ENCODE measurements around the gene SDK1. TPM values are rescaled to one million over a fixed set of nuclear protein-coding genes. Genes with fewer than 3 reads are reported as not detected.

The SDK1 gene
- total RNA-seq, 4 donors from 2014 or later = 2.0 to 9.3 (median 3.8) TPM

DNA sequence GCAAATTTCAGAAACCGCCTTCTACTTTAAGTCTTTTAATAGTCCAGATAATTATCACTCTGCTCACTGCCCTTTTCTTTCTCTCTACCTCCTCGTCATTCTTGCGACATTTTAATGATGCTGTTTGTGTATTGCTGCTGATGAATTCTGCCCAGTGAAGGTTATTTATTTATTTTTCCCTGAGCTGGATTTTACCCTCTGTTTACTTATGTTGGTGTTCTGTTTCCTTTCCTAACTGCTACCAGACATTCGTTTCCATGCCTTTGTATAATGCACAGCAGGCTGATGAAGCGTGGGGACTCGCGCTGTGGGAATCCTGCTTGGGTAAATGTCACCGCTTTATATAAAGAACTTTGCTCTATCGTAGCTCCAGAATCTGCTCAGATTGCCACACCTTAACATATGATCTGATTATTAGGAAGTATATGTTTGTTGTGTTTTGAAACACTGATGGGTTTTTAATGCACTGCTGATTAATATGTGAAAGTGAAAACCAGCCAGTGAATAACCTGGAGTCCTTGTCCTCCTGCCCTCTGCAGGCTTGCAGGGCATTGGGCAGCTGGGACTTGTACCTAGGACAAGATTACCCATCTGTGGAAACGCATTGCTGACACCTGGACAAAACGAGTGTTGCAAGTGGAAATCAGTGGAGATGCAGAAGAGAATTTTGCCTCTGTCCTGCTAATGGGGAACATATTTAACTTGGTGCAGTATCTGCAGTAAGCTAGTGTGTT is 291.5 kb downstream of the SDK1 start:
- intact Hi-C loops (cut with DNase I) = no loop called here
- Histone ChIP-seq H3K27me3 (no peaks in the 10 kb centered on the region), H3K27ac (no peak overlapping the region), H3K4me3 (no peak overlapping the region), H3K36me3 (no peaks in the 10 kb centered on the region), H3K9me3 (no peaks in the 10 kb centered on the region), H3K4me1 (no peaks in the 10 kb centered on the region)
- TF ChIP-seq, protein P1, sequence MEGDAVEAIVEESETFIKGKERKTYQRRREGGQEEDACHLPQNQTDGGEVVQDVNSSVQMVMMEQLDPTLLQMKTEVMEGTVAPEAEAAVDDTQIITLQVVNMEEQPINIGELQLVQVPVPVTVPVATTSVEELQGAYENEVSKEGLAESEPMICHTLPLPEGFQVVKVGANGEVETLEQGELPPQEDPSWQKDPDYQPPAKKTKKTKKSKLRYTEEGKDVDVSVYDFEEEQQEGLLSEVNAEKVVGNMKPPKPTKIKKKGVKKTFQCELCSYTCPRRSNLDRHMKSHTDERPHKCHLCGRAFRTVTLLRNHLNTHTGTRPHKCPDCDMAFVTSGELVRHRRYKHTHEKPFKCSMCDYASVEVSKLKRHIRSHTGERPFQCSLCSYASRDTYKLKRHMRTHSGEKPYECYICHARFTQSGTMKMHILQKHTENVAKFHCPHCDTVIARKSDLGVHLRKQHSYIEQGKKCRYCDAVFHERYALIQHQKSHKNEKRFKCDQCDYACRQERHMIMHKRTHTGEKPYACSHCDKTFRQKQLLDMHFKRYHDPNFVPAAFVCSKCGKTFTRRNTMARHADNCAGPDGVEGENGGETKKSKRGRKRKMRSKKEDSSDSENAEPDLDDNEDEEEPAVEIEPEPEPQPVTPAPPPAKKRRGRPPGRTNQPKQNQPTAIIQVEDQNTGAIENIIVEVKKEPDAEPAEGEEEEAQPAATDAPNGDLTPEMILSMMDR (IDR thresholded peaks at IDR 0.05) = no peak
- no peak for TF ChIP-seq POLR2A (IDR thresholded peaks at IDR 0.05)
- DNase-seq = no peak
- 50 to 72% methylated on average over 10 to 11 of the region's 11 CpGs for WGBS, 2 donors

DNA sequence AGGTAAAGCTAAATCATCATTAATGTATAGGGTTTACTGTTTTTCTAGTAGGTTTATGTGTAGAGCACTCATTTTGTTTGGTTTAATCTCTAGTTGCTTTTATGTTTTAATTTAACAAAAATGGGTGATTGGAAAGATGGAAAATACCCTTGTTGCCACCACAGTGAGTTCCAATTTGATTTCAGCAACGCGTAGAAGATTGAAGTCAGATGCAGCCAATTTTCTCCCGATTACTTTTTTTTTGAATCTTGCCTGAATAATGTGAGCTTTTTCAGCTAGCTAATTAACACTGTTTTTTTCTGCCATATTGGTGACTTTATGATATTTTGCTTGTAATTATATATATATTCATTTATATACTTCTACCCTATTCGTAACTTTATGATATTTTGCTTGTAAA is 293.8 kb downstream of the SDK1 start:
- Histone ChIP-seq H3K27ac (no peak overlapping the region), H3K9me3 (no peaks in the 10 kb centered on the region), H3K27me3 (no peaks in the 10 kb centered on the region), H3K4me3 (no peak overlapping the region), H3K36me3 (no peaks in the 10 kb centered on the region), H3K4me1 (no peaks in the 10 kb centered on the region)
- DNase-seq = no peak
- intact Hi-C loops (cut with DNase I) = no loop called here
- TF ChIP-seq, protein P1 (IDR thresholded peaks at IDR 0.05) = no peak
- no peak for TF ChIP-seq POLR2A (IDR thresholded peaks at IDR 0.05)
- 91% methylated on average over 4 of the region's 4 CpGs for WGBS, 2 donors

DNA sequence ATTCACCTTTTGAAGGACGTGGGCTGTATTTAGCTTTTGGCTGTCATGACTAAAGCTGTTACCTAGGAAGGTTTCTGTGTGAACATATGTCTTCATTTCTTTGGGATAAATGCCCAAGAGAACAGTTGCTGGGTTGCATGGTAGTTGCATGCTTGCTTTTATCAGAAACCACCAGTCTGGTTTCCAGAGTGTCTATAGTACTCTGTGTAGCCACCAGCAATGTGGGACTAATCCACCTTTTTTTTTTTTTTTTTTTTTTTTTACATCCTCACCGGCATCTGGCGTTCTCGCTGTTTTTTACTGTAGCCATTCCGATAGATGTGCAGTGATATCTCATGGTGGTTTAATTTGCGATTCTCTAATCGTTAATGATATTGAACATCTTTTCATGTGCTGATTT is 297.8 kb downstream of the SDK1 start:
- H3K4me1 ChIP-seq = no peaks in the 10 kb centered on the region
- H3K9me3 ChIP-seq = no peaks in the 10 kb centered on the region
- no peaks in the 10 kb centered on the region for H3K27me3 ChIP-seq
- no peak overlapping the region for H3K4me3 ChIP-seq
- no peak overlapping the region for H3K27ac ChIP-seq
- no peak for TF ChIP-seq POLR2A (IDR thresholded peaks at IDR 0.05)
- TF ChIP-seq, protein P1 (IDR thresholded peaks at IDR 0.05) = no peak
- no peaks in the 10 kb centered on the region for H3K36me3 ChIP-seq
- intact Hi-C loops (cut with DNase I) = no loop called here
- no peak for DNase-seq
- 76 to 92% methylated on average over 7 of the region's 7 CpGs for WGBS, 2 donors

DNA sequence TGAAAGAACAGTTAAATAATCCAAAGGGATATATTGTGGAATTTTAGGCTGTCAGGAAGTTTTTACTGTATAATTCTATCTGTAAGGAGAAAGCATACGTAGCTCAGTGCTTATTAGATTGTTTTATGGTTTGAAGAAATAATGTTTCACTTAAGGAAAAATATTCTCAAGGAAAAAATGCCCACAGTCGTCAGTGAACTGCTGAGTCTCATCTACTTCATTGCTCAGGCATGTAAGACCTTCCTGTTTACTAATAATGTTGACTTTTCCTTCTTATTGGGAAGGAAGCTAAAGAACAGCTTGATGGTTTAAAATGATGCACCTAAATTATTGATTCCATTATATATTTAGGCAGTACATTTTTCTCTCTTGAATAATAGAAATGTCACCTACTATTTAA is 304.2 kb downstream of the SDK1 start:
- Histone ChIP-seq H3K27ac (no peak overlapping the region), H3K4me3 (no peak overlapping the region), H3K27me3 (peaks cover 0 to 5% (median 0%) of the 10 kb centered on the region in 4 donors), H3K36me3 (no peaks in the 10 kb centered on the region), H3K4me1 (peaks cover 0 to 5% (median 0%) of the 10 kb centered on the region in 3 donors), H3K9me3 (peaks cover 0 to 6% (median 0%) of the 10 kb centered on the region in 3 donors)
- DNase-seq = no peak
- TF ChIP-seq POLR2A (IDR thresholded peaks at IDR 0.05) = no peak
- TF ChIP-seq, protein P1 (IDR thresholded peaks at IDR 0.05) = no peak
- intact Hi-C loops (cut with DNase I) = no loop called here
- WGBS, 2 donors = 43 to 54% methylated on average over 2 of the region's 2 CpGs

DNA sequence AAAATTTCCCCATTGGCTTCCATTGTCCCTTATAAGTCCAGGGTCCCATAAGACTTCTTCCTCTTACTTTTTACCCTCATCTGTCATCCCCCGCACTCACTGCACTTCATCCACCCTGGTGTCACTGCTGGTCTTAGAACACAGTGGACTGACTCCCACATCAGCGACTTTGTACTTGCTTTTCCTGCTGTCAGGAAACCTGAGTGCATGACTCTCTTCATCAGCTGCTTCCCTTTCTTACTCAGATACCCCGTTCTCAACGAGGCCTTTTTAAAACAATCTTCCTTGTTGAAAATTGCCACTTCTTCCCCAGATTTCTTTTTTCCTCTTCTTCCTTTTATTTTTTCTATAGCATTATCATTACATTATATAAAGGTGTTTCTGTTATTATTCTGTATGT is 305.4 kb downstream of the SDK1 start:
- H3K27ac ChIP-seq = no peak overlapping the region
- no peak for DNase-seq
- no peak for TF ChIP-seq POLR2A (IDR thresholded peaks at IDR 0.05)
- TF ChIP-seq, protein P1 (IDR thresholded peaks at IDR 0.05) = no peak
- 59 to 61% methylated on average over 4 of the region's 4 CpGs for WGBS, 2 donors
- peaks cover 0 to 6% (median 0%) of the 10 kb centered on the region in 3 donors for H3K9me3 ChIP-seq
- peaks cover 0 to 8% (median 0%) of the 10 kb centered on the region in 4 donors for H3K27me3 ChIP-seq
- peaks cover 0 to 5% (median 0%) of the 10 kb centered on the region in 3 donors for H3K4me1 ChIP-seq
- intact Hi-C loops (cut with DNase I) = no loop called here
- no peak overlapping the region for H3K4me3 ChIP-seq
- no peaks in the 10 kb centered on the region for H3K36me3 ChIP-seq
